ENCODE measurements around the gene ANKH. TPM values are rescaled to one million over a fixed set of nuclear protein-coding genes. Genes with fewer than 3 reads are reported as not detected.

ANKH gene
- total RNA-seq, 1 donor from 2014 or later, result 0.19 TPM

DNA sequence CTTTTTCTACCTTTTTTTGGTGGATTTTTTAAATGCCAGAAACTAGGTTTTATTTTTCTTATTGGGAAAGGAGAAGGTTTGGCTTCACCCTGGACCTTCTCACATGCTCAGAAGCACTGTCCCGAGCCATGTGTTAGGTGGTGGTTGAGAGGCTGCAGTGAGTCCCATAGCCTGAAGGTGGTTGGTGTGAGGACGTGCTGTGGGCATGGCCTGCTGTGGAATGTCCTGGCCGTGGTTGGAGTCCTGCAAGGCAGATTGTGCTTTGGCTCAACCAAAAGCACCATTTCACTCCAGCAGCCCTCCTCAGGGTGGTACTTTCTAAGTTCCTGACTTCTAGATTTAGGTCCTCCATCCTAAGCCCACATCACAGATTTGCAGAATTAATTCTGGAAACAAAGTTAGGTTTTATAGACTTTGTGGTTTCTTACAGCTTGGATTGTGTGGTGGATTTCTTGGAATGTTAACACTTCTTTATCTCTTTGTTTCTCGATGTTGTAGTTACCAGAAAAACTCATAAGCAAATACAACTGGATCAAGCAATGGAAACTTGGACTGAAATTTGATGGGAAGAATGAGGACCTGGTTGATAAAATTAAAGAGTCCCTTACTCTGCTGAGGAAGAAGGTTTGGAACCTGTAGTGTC lies 184.4 kb downstream of the ANKH start:
- no peak overlapping the region for H3K27ac Mint-ChIP-seq
- Histone ChIP-seq H3K27me3 (no peaks in the 10 kb centered on the region), H3F3A (ENCODE audit: low read depth) (no peaks in the 10 kb centered on the region), H3K4me2 (no peak overlapping the region), H3K9ac (no peak overlapping the region), H4K20me1 (ENCODE audit: low read depth) (peaks cover 5% of the 10 kb centered on the region), H3K36me3 (peaks cover 15% of the 10 kb centered on the region), H2AFZ (replicated peaks) (no peak overlapping the region), H3K4me1 (no peaks in the 10 kb centered on the region), H3K79me2 (ENCODE audit: low read depth) (no peaks in the 10 kb centered on the region), H3K9me3 (ENCODE audit: low read depth) (no peaks in the 10 kb centered on the region), H3K27ac (no peak overlapping the region), H3K4me3 (no peak overlapping the region)
- H3K9me3 Mint-ChIP-seq, result no peaks in the 10 kb centered on the region
- DNase-seq (ENCODE audit: low spot score), result no peak
- TF ChIP-seq, protein P1, sequence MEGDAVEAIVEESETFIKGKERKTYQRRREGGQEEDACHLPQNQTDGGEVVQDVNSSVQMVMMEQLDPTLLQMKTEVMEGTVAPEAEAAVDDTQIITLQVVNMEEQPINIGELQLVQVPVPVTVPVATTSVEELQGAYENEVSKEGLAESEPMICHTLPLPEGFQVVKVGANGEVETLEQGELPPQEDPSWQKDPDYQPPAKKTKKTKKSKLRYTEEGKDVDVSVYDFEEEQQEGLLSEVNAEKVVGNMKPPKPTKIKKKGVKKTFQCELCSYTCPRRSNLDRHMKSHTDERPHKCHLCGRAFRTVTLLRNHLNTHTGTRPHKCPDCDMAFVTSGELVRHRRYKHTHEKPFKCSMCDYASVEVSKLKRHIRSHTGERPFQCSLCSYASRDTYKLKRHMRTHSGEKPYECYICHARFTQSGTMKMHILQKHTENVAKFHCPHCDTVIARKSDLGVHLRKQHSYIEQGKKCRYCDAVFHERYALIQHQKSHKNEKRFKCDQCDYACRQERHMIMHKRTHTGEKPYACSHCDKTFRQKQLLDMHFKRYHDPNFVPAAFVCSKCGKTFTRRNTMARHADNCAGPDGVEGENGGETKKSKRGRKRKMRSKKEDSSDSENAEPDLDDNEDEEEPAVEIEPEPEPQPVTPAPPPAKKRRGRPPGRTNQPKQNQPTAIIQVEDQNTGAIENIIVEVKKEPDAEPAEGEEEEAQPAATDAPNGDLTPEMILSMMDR (IDR thresholded peaks at IDR 0.05), result no peak
- no peak for TF ChIP-seq EZH2 (IDR thresholded peaks at IDR 0.05)
- H3K4me1 Mint-ChIP-seq, result peaks cover 4% of the 10 kb centered on the region
- H3K36me3 Mint-ChIP-seq, result peaks cover 36% of the 10 kb centered on the region
- no peak overlapping the region for H3K4me3 Mint-ChIP-seq
- peaks cover 2% of the 10 kb centered on the region for H3K27me3 Mint-ChIP-seq (ENCODE audit: insufficient read depth, low read depth)

GRCh38 chr5:14686517-14686916 lies 185.1 kb downstream of the ANKH start:
- Histone ChIP-seq H3K79me2 (ENCODE audit: low read depth) (no peaks in the 10 kb centered on the region), H3K27me3 (no peaks in the 10 kb centered on the region), H3K9ac (no peak overlapping the region), H3K27ac (no peak overlapping the region), H3K4me1 (no peaks in the 10 kb centered on the region), H4K20me1 (ENCODE audit: low read depth) (peaks cover 5% of the 10 kb centered on the region), H3F3A (ENCODE audit: low read depth) (no peaks in the 10 kb centered on the region), H2AFZ (replicated peaks) (no peak overlapping the region), H3K36me3 (peaks cover 15% of the 10 kb centered on the region), H3K4me3 (no peak overlapping the region), H3K4me2 (no peak overlapping the region), H3K9me3 (ENCODE audit: low read depth) (no peaks in the 10 kb centered on the region)
- H3K27ac Mint-ChIP-seq, result no peak overlapping the region
- TF ChIP-seq EZH2phosphoT487 (IDR thresholded peaks at IDR 0.05) (no peak), EZH2 (IDR thresholded peaks at IDR 0.05) (no peak)
- TF ChIP-seq, protein P1 (IDR thresholded peaks at IDR 0.05), result no peak
- H3K27me3 Mint-ChIP-seq (ENCODE audit: insufficient read depth, low read depth), result peaks cover 2% of the 10 kb centered on the region
- peaks cover 4% of the 10 kb centered on the region for H3K4me1 Mint-ChIP-seq
- no peak overlapping the region for H3K4me3 Mint-ChIP-seq
- no peak for DNase-seq (ENCODE audit: low spot score)
- H3K9me3 Mint-ChIP-seq, result no peaks in the 10 kb centered on the region
- H3K36me3 Mint-ChIP-seq, result peaks cover 36% of the 10 kb centered on the region

DNA sequence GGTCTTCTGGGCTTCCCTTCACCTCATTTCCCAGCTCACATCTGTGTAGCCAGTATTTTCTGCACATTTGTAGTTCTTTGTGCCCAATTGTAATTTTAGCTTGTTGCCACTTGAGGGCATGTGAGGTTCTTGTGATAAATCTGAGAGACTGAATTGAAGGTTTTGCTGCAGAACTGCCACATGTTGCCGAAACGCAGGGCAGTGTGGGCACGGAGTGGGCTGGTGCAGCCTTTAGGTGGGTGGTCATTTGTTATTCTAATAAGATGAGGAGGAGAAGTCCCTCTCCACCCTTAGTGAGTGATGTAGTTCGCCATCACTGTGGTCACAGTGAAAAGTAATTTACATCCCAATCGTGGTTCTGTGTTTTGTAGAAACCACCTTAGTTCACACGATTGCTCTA lies 185.8 kb downstream of the ANKH start:
- Mint-ChIP-seq H3K4me1 (peaks cover 4% of the 10 kb centered on the region), H3K9me3 (no peaks in the 10 kb centered on the region), H3K27me3 (ENCODE audit: insufficient read depth, low read depth) (peaks cover 2% of the 10 kb centered on the region), H3K27ac (no peak overlapping the region), H3K4me3 (no peak overlapping the region), H3K36me3 (peaks cover 31% of the 10 kb centered on the region)
- Histone ChIP-seq H3K4me1 (no peaks in the 10 kb centered on the region), H3K36me3 (peaks cover 15% of the 10 kb centered on the region), H3K9ac (no peak overlapping the region), H3K27me3 (no peaks in the 10 kb centered on the region), H3K4me3 (no peak overlapping the region), H2AFZ (replicated peaks) (no peak overlapping the region), H3K79me2 (ENCODE audit: low read depth) (no peaks in the 10 kb centered on the region), H3K4me2 (no peak overlapping the region), H3K9me3 (ENCODE audit: low read depth) (no peaks in the 10 kb centered on the region), H4K20me1 (ENCODE audit: low read depth) (peaks cover 5% of the 10 kb centered on the region), H3F3A (ENCODE audit: low read depth) (no peaks in the 10 kb centered on the region), H3K27ac (no peak overlapping the region)
- TF ChIP-seq, protein P1 (IDR thresholded peaks at IDR 0.05), result peak; percentile 71
- TF ChIP-seq EZH2phosphoT487 (IDR thresholded peaks at IDR 0.05) (no peak), EZH2 (IDR thresholded peaks at IDR 0.05) (no peak)
- DNase-seq (ENCODE audit: low spot score), result peak; percentile 63

Measured in neural progenitor cell (in vitro differentiated cells).